Stimulated activated CD8-positive, alpha-beta memory T cell treated with anti-CD3 and anti-CD28 coated beads, Interleukin-2, amount 100 ng/mL, for 48 hours (primary cell): ENCODE results near the gene HDAC9.

Source experiments
- DNase-seq, 2 donors: peaks; one replicate each; pipeline ENCODE4 v3.0.0-alpha.2; 2020; ENCODE audit warnings: low read depth in 2 of 2

Gene HDAC9

GRCh38 chr7:18495412-18496340 is at the start of gene HDAC9:
TSS of gene HDAC9 (plus strand) at chr7:18495749. CDS start at chr7:18496303, 554 bp downstream.
- no peak for DNase-seq

GRCh38 chr7:18445916-18446520 is 49.5 kb upstream of the HDAC9 start:
- no peak for DNase-seq

DNA sequence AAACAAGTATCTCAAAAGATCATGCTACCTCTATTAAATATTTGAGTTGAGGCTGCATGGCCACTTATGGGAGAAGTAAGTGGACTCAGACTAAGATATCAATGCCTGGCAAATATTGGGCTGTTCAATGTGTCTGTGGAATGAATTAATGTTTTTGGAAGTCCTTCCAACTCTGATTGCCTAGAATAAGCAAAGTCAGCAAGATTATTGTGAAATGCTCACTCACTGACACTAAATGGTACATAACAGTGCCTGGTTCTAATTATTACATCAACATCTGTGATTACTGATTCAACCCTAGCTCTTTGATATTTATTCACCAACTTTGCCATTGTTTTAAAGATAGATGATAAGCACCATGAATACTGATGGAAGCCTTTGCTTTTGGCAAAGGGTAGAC is 45.5 kb upstream of the HDAC9 start:
- no peak for DNase-seq

GRCh38 chr7:18455606-18456005 is 39.9 kb upstream of the HDAC9 start:
- DNase-seq: no peak

DNA sequence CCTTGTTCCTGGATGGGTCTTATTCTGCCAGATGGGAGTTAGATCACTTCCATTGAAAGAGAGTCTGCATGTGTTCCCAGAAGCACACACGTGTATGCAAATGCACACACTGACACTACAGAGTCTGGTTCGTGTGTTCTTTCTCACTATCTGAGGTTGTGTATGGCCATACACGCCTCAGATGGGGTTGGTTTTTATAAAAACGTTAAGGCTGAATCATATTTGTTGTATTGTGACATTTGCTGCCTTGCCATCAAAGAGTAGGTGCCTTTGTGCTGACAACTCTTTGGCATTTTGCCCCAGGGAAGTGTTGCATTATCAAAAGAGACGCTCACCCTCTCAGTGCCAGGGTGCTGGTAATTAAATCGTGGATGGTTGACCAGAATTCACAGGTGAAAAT is 37.7 kb upstream of the HDAC9 start:
- DNase-seq: no peak

DNA sequence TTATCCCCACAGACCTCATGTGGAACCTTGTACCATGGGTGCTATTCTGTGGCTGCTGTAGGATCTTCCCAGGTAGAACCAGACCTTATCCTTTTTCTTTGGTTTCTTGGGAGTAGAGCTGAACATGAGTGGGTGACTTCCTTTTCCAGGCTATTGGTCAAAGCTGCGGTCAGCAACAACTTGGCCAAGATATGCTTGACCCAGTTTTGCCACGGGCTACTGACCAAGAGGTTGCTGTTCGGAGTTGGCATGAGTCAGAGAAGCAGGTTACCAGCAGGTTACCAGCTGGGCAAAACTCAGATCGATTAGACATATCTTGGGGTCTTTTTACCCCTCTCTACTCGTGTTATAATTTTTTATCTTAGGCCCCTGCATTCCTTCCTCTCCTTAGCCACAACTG is 36.7 kb upstream of the HDAC9 start:
- no peak for DNase-seq

- DNase-seq: no peak
Observed at GRCh38 chr7:18459484-18460245, 35.9 kb upstream of the HDAC9 start.

DNA sequence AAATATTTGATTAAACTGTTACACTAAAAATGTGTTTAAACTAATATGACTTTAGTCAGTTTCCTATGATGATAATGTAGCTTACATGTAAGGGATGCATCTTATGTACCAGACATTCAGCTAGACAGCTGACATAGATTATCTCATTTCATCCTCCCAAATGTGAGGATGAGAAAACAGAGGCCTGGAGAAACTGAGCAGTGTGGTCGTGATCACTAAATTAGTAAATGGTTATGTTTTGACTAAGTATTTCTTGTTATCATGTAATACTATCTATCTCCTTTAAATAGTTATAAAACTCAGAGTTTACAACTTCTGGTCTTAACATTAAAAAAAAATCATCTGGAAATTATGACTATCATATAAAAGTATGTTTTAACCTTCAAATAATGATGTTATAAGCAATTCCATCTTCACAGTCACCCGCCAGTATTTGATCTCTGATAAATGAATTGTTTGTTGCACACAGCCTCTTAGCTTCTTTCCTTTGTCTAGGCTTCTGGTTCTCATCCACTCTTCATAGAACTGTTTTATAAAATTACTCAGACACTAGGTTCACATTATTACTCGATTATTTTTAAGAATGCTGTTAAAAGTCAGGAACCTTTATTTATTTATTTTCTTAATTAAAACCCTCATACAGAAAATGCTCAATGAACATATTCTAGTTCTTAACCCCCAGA is 33.6 kb upstream of the HDAC9 start:
- no peak for DNase-seq

GRCh38 chr7:18464830-18465229 is 30.7 kb upstream of the HDAC9 start:
- no peak for DNase-seq

DNA sequence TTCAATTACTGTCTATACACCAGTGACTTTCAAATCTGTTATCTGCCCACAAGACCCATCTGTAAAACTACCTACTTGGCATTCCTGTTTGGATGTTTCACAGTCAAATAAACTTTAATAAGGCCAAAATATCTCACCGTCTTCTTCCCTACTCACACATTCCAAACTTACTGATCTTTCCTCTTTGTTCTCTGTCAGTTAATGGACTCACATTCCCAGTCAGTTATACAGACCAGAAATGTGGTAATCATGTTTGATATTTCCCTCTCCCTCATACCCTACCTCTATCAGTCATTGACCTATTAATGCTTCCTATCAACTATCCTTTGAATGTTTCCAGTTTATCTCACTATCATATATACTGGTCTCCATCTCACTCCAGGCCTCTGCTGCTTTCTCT is 28.5 kb upstream of the HDAC9 start:
- no peak for DNase-seq

DNA sequence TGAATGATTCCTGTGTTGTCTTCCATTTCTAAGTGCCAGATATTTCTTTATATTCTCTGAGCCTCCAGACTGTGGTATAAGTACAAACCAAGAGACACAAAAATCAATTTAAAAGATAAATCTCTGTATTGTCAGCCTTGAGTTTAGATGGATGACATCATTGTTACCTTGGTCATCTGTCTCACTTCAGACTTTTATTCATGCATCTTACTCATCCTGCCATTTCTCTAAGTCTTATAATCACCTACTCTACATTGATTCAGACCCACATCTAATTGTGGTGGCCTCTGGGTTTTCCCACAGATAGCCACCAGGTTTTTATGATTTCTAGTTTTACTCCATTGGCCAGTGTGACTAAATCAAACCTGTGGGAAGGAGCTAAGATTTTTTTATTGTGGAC is 26.8 kb upstream of the HDAC9 start:
- no peak for DNase-seq

GRCh38 chr7:18469316-18469715 is 26.2 kb upstream of the HDAC9 start:
- no peak for DNase-seq

GRCh38 chr7:18471476-18472160 is 23.9 kb upstream of the HDAC9 start:
- no peak for DNase-seq

- no peak for DNase-seq
Observed at GRCh38 chr7:18472161-18472483, 23.4 kb upstream of the HDAC9 start.

GRCh38 chr7:18473119-18473518 is 22.4 kb upstream of the HDAC9 start:
- DNase-seq: no peak

- DNase-seq: no peak
Observed at GRCh38 chr7:18474944-18475343, 20.6 kb upstream of the HDAC9 start.

GRCh38 chr7:18475488-18475887 is 20.1 kb upstream of the HDAC9 start:
- no peak for DNase-seq

DNA sequence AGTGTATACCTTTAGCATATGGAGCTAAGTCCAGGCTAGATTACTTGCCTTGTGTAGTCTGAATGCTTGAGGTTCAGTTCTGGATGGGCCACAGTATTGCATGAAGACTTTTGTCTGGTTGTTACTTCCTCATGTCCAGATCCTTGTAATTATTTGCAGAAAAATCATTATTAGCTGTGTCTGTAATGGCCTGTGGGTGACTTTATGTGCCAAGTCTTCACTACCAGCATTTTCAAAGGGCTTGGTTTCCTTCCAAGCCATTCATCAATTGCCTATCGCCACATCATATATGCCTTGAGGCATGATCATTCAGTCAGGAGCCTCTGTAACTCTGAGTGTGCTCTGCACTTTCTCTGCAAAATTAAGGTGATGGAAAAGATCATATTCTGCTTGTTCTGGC is 13.8 kb upstream of the HDAC9 start:
- DNase-seq: no peak

- no peak for DNase-seq
Observed at GRCh38 chr7:18488049-18488448, 7.5 kb upstream of the HDAC9 start.

DNA sequence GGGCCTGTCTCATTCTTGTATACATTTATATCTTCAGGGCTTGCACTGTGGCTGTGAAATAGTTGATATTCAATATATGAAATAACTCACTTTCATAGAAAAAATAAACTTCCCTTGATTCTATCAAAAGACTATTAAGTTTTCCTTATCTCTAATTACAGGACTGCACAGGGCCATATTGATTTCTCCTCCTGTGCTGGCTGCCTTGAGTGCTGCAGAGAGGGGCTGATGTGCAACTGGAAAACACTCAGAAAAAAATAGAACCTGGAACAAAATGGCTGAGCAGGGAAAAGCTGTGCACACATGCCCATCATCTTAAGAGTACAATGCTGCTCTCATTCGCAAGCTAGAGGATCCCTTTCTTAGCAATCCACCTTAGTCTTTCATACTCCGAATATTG is 5.9 kb upstream of the HDAC9 start:
- no peak for DNase-seq

GRCh38 chr7:18491871-18492270 is 3.7 kb upstream of the HDAC9 start:
- DNase-seq: no peak

DNA sequence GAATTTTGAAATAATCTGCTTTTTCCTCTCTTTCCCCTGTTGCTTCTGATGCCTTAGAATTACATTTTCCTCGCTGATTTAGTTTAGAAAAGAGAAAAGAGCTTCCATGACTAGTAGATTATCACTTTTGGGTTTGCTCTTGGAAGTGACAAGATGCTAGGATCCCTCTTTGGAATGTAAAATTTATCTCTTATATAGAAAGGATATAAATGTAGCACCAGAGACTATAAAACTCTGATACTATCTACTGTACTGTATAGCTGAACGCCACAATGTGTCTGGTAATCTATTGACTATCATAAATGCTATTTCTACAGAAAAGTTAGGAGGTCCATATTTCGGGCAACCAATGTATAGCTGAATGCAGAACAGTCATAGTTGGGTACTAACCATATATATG is 1.1 kb upstream of the HDAC9 start:
- DNase-seq: no peak
